Heart right ventricle (tissue), 16 donors: ENCODE data around the gene TBC1D23. TPM values are rescaled to one million over a fixed set of nuclear protein-coding genes. Genes with fewer than 3 reads are reported as not detected.

Experiments
- ATAC-seq, 8 donors: fragments of 200-7000 bp; cut with Tn5 transposase; one replicate each; pipeline ENCODE4 v1.9.1; 2020; ENCODE audit warnings: mild to moderate bottlenecking in 8 of 8, moderate library complexity in 8 of 8, moderate number of reproducible peaks in 1 of 8
- DNase-seq, 2 donors: peaks; one replicate each; pipeline ENCODE4 v3.0.0-alpha.2; 2020
- H3K27ac ChIP-seq, 10 donors: fragments of 200-600 bp; sonication (generic) in 2 of 10; one replicate each; pipeline versions ENCODE4 v1.5.0 to v1.8.0; 2020 to 2022; ENCODE audit warnings: mild to moderate bottlenecking in 3 of 10
- H3K27me3 ChIP-seq, 7 donors: fragments of 200-600 bp; one replicate each; pipeline ENCODE4 v1.8.0; 2021 to 2022; ENCODE audit warnings: mild to moderate bottlenecking in 2 of 7
- H3K36me3 ChIP-seq, 9 donors: fragments of 200-600 bp; sonication (generic) in 1 of 9; one replicate each; pipeline versions ENCODE4 v1.5.0 to v1.8.0; 2020 to 2022; ENCODE audit warnings: mild to moderate bottlenecking in 2 of 9
- H3K4me1 ChIP-seq, 9 donors: fragments of 200-600 bp; sonication (generic) in 1 of 9; one replicate each; pipeline versions ENCODE4 v1.5.0 to v1.8.0; 2020 to 2022; ENCODE audit warnings: mild to moderate bottlenecking in 4 of 9
- H3K4me3 ChIP-seq, 10 donors: fragments of 200-600 bp; sonication (generic) in 2 of 10; one replicate each; pipeline versions ENCODE4 v1.5.0 to v1.8.0; 2020 to 2022; ENCODE audit warnings: mild to moderate bottlenecking in 7 of 10, moderate library complexity in 2 of 10
- H3K9me3 ChIP-seq, 11 donors: fragments of 200-600 bp in 10 of 11; sonication (generic) in 2 of 11; one replicate each; pipeline versions ENCODE4 v1.5.0 to v1.8.0; 2013 to 2022; ENCODE audit warnings: mild to moderate bottlenecking in 2 of 11, control low read depth in 1 of 11, moderate library complexity in 1 of 11
- WGBS, 2 donors: extraction: QIAGEN DNeasy Blood & Tissue Kit; methylation state at CpG; one replicate each; pipeline ENCODE4 v1.1.7; 2013; ENCODE audit warnings: inconsistent platforms in 1 of 2; 5-methylcytosine and 5-hydroxymethylcytosine counted together
- intact Hi-C, 10 donors: fragments of 100-400 bp; cut with DNase I; formaldehyde crosslinking; loops; one replicate each; pipeline versions ENCODE4 v1.11.1 to v1.14.2; 2022
- polyA plus RNA-seq, 2 donors: library from polyadenylated mRNA; stranded (reverse); fragments of 200-250 nt; gene quantifications; one replicate each; pipeline ENCODE4 v1.2.3, GENCODE V29; 2013
- total RNA-seq, 10 donors: library from RNA; stranded (reverse); fragmentation: NEBNext Ultra II Directional in 3 of 10; extraction: Animal tissue kit (Norgen Biotek cat#: 25700) in 3 of 10; gene quantifications; one replicate each; pipeline versions ENCODE4 v1.2.1 to v1.2.4, GENCODE V29; 2021 to 2023
- TF ChIP-seq, protein P1 (sequence below), 9 donors: fragments of 200-600 bp; sonication (generic) in 2 of 9; IDR thresholded peaks; one replicate each; pipeline versions ENCODE4 v1.5.0 to v1.8.0; 2021 to 2022; ENCODE audit warnings: antibody characterized with exemption in 9 of 9, mild to moderate bottlenecking in 5 of 9, moderate library complexity in 1 of 9
- donor health status: Arrhythmogenic right ventricular cardiomyopathy.
- donor health status: ischemic (EF 13 %, LVEDD 7.1; RV severe dilation, severe dysfunction).
- donor health status: healthy with polysubstance abuse.
- donor health status: DM: no; HTN: yes; CAD: no.
- donor health status: DM: no; HTN: no; CAD: no.
- donor health status: ischemic (EF 25% LVEDD 6.9; RV normal size, moderate dysfunction).
- donor health status: ischemic (EF 25% LVEDD 5.7; RV mildly dilated, moderate dysfunction).
- donor health status: healthy.
- donor health status: DM: yes; HTN: yes; CAD: no.
- donor health status: Ischemic cardiomyopathy.
- donor health status: ischemic (EF 35%, LVEDD 5.7; RV mildly dilated, moderate dysfunction).
- donor health status: nonischemic (EF 11% LVEDD 7.7; RV severe dilation, severe dysfunction).
- donor health status: DM: yes; HTN: yes; CAD: no.
- donor health status: PGD.
- donor health status: ischemic (EF 29% LVEDD 5.4; RV normal size, mild dysfunction).
- donor health status: nonischemic (EF 23%, LVEDD 6.1; RV moderate dilation, normal function).

Gene TBC1D23
- total and polyA plus RNA-seq, 12 donors: 18.8 to 40.4 (median 28.7) TPM

DNA sequence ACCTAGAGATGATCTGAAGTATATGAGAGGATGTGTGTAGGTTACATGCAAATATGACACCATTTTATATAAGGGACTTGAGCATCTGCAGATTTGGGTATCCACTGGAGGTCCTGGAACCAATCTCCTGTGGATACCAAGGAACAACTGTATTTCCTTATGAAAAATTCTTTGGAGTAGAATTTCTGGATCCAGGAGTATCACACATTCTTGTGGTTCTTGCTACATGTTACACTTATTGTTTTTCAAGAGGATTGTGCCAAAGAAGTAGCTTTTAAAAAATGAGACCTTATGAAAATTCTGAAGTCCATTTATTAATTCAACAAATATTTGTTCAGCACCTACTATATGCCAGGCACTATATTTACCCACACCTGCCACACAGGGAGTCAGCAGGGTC is 15.7 kb upstream of the TBC1D23 start:
- TF ChIP-seq, protein P1, sequence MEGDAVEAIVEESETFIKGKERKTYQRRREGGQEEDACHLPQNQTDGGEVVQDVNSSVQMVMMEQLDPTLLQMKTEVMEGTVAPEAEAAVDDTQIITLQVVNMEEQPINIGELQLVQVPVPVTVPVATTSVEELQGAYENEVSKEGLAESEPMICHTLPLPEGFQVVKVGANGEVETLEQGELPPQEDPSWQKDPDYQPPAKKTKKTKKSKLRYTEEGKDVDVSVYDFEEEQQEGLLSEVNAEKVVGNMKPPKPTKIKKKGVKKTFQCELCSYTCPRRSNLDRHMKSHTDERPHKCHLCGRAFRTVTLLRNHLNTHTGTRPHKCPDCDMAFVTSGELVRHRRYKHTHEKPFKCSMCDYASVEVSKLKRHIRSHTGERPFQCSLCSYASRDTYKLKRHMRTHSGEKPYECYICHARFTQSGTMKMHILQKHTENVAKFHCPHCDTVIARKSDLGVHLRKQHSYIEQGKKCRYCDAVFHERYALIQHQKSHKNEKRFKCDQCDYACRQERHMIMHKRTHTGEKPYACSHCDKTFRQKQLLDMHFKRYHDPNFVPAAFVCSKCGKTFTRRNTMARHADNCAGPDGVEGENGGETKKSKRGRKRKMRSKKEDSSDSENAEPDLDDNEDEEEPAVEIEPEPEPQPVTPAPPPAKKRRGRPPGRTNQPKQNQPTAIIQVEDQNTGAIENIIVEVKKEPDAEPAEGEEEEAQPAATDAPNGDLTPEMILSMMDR (IDR thresholded peaks at IDR 0.05): no peak
- Histone ChIP-seq H3K36me3 (no peaks in the 10 kb centered on the region), H3K27me3 (no peaks in the 10 kb centered on the region), H3K4me1 (no peaks in the 10 kb centered on the region), H3K4me3 (no peak overlapping the region), H3K9me3 (no peaks in the 10 kb centered on the region), H3K27ac (no peak overlapping the region)
- ATAC-seq: no peak
- intact Hi-C loops: loop anchor here in 2 of 10 donors (10.0 kb wide), 2 partner anchors 50 to 70 kb away; no protein-coding TSS in a partner anchor
- no peak for DNase-seq

DNA sequence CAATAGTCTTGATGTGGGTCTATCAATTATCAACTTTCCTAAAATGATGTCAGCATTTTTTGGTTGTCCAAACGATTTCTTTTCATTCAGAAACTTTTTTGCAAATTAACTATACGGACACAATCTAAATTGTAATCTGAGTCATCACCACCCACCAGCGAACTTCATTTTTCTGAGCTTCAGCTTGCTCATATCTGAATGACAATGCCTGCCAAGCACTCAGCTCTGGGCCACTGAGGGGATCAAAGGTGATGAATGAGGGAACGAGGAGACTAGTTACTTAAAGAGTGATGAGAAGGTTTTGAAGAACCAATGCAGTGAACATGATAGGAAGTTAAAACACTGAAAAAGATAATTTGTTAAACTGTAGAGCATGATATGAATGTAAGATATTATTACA is 14.9 kb upstream of the TBC1D23 start:
- TF ChIP-seq, protein P1 (IDR thresholded peaks at IDR 0.05): no peak
- 48 to 54% methylated on average over 4 of the region's 4 CpGs for WGBS, 2 donors
- H3K9me3 ChIP-seq: no peaks in the 10 kb centered on the region
- intact Hi-C loops: loop anchor here in 2 of 10 donors (10.0 kb wide), 2 partner anchors 51 to 71 kb away; no protein-coding TSS in a partner anchor
- DNase-seq (no peak), ATAC-seq (no peak)
- H3K4me1 ChIP-seq: no peaks in the 10 kb centered on the region
- H3K4me3 ChIP-seq: no peak overlapping the region
- H3K27me3 ChIP-seq: no peaks in the 10 kb centered on the region
- H3K27ac ChIP-seq: no peak overlapping the region
- no peaks in the 10 kb centered on the region for H3K36me3 ChIP-seq

DNA sequence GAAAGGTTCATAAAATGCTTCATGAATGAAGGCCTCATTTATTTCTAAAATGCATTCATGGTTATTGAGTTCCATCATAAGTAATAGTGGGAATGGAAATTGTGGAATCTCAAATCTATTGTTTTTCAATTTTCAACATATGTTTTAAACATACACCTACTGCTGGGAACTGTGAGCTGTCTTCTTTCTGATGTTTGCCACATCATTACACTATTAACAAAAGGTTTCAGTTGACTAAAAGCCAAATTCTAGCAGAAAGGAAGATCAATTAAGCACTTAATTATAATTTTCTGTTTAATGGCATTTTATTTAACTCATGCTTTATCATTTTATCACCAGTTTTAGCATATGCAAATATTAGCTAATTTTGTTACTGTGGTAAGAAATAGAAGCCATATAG is 13.8 kb upstream of the TBC1D23 start:
- DNase-seq (no peak), ATAC-seq (no peak)
- Histone ChIP-seq H3K36me3 (no peaks in the 10 kb centered on the region), H3K4me3 (no peak overlapping the region), H3K9me3 (no peaks in the 10 kb centered on the region), H3K27me3 (no peaks in the 10 kb centered on the region), H3K4me1 (peaks cover 0 to 2% (median 0%) of the 10 kb centered on the region in 9 donors), H3K27ac (no peak overlapping the region)
- TF ChIP-seq, protein P1 (IDR thresholded peaks at IDR 0.05): no peak
- intact Hi-C loops: loop anchor here in 2 of 10 donors (10.0 kb wide), 2 partner anchors 52 to 72 kb away; no protein-coding TSS in a partner anchor

DNA sequence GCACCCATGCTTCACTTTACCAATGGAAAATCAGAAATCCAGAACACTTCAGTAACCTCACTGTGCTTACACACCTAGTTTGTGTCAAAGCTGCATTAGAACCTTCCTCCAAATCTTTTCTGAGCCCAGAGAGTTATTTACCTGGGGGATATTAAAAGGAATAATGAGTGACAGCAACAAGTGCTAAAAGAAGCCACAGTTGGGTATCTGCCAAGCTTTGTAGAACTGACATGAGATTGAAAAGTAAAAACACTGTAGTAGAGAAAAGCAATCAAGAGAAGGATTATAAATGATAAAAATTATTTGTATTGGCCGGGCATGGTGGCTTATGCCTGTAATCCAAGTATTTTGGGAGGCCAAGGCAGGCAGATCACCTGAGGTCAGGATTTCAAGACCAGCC is 8.8 kb upstream of the TBC1D23 start:
- Histone ChIP-seq H3K4me1 (peaks cover 0 to 20% (median 8%) of the 10 kb centered on the region in 9 donors), H3K27ac (no peak overlapping the region), H3K27me3 (no peaks in the 10 kb centered on the region), H3K9me3 (no peaks in the 10 kb centered on the region), H3K36me3 (no peaks in the 10 kb centered on the region), H3K4me3 (no peak overlapping the region)
- WGBS, 2 donors: 84 to 85% methylated on average over 1 of the region's 1 CpG
- DNase-seq: no peak
- intact Hi-C loops: loop anchor here in 6 of 10 donors (5.0 to 10.0 kb wide), 6 partner anchors 40 to 410 kb away; no protein-coding TSS in a partner anchor
- TF ChIP-seq, protein P1 (IDR thresholded peaks at IDR 0.05): no peak
- no peak for ATAC-seq
